Subcutaneous adipose tissue (tissue), 4 donors: Measurements from ENCODE around the gene DPF3. TPM values are rescaled to one million over a fixed set of nuclear protein-coding genes. Genes with fewer than 3 reads are reported as not detected.

Experiments used
- total RNA-seq, 4 donors: library from RNA; depleted of rRNA; stranded (reverse); fragments of >200 nt; gene quantifications; one replicate each; pipeline ENCODE4 v1.1.0, GENCODE V29; 2016
- TF ChIP-seq, protein P1 (sequence below): fragments of 450-650 bp; IDR thresholded peaks from one replicate; pipeline ENCODE4 v1.5.1; 2016; ENCODE audit warnings: low read depth, mild to moderate bottlenecking, control low read depth, antibody characterized with exemption, moderate library complexity

The DPF3 gene
- total RNA-seq, 4 donors from 2014 or later, result 0.33 to 6.8 TPM; not detected in 2

DNA sequence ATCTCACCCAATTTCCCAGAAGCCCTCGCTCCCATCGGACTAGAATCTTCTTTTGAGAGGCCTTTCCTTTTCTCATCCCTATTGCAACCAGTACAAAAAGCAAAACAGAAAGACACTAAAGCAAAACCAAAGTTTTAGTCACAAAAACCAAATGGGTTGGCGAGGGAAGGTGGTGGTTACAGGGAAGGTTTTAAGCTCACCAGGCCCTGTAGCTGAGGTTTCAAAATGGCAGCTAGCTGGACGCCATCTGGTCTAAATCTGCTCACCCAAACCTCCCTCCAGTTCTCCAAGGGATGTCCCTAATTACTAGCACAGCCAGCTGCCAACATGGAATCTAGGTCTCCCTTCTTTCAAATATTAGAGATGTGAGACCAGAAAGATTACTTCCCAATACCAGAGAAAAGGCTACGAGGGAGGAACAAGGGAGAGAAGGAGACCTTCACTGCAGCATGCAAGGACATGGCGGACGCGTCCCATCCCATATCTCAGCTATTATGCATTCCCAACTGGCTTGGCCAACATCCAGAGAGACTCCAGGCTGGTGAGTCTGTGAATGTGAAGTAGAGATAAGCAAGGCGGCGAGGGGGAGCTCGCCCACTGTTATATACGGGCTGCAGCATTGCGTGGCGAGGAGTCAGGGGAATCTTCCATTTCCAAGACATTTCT lies 70.8 kb downstream of the DPF3 start:
- TF ChIP-seq, protein P1, sequence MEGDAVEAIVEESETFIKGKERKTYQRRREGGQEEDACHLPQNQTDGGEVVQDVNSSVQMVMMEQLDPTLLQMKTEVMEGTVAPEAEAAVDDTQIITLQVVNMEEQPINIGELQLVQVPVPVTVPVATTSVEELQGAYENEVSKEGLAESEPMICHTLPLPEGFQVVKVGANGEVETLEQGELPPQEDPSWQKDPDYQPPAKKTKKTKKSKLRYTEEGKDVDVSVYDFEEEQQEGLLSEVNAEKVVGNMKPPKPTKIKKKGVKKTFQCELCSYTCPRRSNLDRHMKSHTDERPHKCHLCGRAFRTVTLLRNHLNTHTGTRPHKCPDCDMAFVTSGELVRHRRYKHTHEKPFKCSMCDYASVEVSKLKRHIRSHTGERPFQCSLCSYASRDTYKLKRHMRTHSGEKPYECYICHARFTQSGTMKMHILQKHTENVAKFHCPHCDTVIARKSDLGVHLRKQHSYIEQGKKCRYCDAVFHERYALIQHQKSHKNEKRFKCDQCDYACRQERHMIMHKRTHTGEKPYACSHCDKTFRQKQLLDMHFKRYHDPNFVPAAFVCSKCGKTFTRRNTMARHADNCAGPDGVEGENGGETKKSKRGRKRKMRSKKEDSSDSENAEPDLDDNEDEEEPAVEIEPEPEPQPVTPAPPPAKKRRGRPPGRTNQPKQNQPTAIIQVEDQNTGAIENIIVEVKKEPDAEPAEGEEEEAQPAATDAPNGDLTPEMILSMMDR, result no peak

DNA sequence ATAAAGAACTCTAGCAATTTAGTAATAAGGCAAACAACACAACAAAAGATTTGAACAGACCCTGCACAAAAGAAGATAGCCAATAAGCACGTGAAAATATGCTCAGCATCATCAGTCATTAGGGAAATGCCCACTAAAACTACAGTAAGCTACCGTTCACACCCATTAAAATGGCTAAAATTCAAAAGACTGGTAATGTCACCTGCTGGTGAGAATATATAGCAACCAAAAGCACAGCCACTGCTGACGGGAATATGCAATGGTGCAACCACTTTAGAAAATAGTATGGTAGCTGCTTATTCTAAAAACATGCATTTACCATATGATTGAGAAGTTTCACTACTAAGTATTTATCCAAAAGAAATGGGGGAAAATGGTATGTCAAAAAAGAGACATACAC lies 74.9 kb downstream of the DPF3 start:
- TF ChIP-seq, protein P1, result no peak

DNA sequence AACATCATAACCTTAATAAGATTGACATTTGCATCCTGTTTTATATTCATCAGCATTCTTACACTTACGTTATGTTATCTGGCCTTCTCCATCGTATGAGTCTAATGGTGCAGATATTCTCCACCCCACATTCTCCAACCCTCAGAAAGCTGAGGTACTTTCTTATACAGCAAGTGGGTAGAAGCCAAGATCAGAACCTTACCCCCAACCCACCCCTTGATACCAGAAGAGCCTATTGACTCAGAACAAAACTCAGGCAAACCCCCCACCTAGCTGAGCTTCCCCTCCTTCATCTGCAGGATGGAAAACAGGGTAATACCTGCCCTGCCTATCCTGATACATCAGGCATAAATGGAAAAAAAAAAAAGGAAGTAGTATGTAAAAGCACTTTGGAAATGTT lies 77.6 kb downstream of the DPF3 start:
- TF ChIP-seq, protein P1, result no peak

DNA sequence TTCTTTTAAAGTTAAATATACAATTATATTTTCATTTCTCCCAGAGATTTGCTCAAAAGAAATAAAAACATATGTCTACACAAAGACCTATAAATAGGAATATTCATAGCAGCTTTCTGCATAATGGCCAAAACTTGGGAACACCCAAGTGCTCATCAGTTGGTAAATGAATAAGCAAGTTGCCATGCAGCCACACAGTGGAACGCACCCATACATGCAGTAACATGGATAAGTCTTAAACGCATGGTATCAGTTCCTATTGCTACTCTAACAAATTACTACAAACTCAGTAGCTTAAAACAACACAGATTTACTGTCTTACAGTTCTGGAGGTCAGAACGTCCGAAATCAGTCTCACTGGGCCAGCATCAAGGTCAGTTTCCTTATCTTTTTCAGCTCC lies 78.5 kb downstream of the DPF3 start:
- TF ChIP-seq, protein P1, result no peak

DNA sequence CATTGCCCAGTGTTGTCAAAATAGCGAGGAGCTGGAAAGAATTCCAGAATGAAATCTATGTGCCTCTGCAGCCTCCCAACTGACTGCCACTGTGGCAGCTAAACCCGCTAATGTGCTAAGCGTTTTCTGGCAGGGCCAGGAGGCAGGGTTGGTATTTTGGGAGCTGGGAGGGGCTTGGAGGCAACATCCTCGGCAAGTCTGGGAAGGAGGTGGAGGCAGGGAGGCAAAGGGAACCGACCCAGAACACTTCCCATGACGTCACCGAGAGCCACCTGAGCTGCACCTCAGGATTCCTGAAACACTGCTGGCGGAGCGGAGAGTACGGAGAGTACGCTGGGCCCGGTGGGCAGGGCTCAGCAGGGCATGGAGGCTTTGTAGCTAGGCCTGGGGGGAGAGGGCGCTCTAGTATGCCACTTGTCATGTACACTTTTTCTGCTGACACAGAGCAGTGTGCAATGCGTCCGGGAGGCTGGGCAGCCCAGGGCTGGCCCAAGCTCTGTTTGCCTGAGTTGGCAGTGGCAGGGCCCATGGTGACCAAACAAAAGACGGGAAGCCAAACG lies 81.5 kb downstream of the DPF3 start:
- TF ChIP-seq, protein P1, result no peak

DNA sequence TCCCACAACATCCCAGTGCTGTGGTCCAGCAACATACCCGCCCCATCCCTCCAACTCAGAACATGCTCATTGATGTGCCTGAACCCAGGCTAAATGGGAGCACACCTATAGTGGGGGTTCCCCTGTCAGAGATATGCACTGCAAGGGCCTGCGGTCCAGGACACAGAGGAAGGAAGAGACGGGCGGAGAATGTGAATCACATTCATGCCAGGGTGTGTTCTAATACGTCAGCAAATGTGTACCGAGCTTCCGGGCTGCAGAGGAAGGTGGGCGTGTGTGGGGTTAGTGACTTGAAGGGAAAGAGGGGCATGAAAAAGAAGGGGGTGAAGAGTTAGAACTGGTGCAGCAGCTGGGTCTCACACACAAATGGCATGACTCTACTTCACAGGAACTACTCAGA lies 83.7 kb downstream of the DPF3 start:
- TF ChIP-seq, protein P1, result no peak

DNA sequence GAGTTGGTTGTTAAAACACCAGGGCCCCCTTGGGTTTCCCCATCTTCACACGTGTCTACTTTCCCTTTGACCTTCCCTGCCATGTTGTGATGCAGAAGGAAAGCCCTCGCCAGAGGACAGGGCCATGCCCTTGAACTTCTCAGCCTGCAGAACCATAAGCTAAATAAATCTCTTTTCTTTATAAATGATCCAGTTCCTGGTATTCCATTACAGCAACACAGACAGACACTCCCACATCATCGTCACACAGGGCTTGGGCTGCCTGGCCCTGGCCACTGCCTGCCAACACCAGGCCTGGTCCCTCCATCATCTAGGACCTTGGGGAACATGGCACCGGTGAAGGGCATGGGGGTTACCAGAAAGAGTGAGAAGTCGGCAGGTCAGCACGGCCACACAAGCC lies 84.8 kb downstream of the DPF3 start:
- TF ChIP-seq, protein P1, result no peak
